Measurements from ENCODE around the gene FURIN.
"Not testable (repeated sequence)": the region's sequence is repeated elsewhere in the genome, so short reads cannot be mapped to it uniquely, and the experiment has no call there.

Gene FURIN

DNA sequence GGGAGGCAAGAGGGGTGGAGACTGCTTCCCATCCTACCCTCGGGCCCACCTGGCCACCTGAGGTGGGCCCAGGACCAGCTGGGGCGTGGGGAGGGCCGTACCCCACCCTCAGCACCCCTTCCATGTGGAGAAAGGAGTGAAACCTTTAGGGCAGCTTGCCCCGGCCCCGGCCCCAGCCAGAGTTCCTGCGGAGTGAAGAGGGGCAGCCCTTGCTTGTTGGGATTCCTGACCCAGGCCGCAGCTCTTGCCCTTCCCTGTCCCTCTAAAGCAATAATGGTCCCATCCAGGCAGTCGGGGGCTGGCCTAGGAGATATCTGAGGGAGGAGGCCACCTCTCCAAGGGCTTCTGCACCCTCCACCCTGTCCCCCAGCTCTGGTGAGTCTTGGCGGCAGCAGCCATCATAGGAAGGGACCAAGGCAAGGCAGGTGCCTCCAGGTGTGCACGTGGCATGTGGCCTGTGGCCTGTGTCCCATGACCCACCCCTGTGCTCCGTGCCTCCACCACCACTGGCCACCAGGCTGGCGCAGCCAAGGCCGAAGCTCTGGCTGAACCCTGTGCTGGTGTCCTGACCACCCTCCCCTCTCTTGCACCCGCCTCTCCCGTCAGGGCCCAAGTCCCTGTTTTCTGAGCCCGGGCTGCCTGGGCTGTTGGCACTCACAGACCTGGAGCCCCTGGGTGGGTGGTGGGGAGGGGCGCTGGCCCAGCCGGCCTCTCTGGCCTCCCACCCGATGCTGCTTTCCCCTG is 13.8 kb downstream of the FURIN start:
- no peak for DNase-seq

DNA sequence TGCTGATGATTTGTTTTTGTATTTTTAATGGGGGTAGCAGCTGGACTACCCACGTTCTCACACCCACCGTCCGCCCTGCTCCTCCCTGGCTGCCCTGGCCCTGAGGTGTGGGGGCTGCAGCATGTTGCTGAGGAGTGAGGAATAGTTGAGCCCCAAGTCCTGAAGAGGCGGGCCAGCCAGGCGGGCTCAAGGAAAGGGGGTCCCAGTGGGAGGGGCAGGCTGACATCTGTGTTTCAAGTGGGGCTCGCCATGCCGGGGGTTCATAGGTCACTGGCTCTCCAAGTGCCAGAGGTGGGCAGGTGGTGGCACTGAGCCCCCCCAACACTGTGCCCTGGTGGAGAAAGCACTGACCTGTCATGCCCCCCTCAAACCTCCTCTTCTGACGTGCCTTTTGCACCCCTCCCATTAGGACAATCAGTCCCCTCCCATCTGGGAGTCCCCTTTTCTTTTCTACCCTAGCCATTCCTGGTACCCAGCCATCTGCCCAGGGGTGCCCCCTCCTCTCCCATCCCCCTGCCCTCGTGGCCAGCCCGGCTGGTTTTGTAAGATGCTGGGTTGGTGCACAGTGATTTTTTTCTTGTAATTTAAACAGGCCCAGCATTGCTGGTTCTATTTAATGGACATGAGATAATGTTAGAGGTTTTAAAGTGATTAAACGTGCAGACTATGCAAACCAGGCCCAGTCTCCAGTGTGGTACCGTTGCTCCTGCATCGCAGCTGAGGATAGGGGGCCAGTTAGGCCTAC is 14.6 kb downstream of the FURIN start:
- no peak for DNase-seq

DNA sequence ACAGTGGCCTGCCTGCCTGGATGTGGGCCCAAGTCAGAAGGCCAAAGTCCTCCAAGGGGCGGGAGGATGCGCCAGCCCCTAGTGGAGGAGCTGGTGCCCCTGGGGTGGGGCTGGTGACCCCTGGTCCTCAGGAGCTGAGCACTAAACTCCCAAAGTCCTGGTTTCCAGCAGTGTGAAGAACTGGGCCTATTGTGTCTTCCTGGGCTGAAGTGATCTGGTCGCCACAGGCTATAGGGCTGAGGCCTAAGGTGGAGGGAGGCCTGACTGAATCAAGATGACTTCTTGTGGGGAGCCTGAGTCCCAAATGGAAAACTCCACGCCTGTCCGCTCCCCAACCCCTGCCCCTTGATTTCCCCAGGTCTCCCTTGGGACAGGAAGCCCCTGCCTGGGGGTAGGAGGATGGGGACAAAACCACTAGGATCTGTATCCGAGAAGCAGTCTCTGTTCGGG is 15.2 kb downstream of the FURIN start:
- DNase-seq: no peak

GRCh38 chr15:90883976-90884718 is 15.8 kb downstream of the FURIN start, which contains the start of gene FES:
Gene FES (plus strand): TSS chr15:90884504. CDS start chr15:90885046, 542 bp downstream.
- DNase-seq: peak in 11 of 58 donors; percentile 13 to 38 (median 29)

DNA sequence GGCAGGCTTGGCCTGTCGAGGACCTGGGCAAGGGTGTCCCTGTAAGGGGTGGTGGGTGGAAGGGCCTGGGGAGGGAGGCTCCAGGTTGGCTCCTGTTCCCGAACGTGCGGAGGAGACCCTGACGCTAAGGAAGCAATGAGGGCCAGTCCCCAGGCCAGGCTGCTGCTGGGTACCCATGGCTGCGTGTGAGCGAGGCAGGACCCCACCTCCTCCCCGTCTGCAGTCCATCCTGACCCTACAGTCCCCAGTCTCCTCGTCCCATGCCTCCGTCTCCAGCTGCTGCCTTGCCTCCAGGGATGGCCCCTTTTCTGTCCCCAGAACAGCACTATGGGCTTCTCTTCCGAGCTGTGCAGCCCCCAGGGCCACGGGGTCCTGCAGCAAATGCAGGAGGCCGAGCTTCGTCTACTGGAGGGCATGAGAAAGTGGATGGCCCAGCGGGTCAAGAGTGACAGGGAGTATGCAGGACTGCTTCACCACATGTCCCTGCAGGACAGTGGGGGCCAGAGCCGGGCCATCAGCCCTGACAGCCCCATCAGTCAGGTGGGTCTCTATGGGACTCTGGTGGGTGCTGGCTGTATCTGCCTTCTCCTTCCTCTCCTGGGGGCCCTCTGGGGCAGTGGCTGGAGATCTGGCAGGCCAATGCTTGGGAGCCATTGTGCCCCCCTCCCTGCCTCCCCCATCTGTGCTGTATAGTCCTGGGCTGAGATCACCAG is 16.5 kb downstream of the FURIN start:
- no peak for DNase-seq

DNA sequence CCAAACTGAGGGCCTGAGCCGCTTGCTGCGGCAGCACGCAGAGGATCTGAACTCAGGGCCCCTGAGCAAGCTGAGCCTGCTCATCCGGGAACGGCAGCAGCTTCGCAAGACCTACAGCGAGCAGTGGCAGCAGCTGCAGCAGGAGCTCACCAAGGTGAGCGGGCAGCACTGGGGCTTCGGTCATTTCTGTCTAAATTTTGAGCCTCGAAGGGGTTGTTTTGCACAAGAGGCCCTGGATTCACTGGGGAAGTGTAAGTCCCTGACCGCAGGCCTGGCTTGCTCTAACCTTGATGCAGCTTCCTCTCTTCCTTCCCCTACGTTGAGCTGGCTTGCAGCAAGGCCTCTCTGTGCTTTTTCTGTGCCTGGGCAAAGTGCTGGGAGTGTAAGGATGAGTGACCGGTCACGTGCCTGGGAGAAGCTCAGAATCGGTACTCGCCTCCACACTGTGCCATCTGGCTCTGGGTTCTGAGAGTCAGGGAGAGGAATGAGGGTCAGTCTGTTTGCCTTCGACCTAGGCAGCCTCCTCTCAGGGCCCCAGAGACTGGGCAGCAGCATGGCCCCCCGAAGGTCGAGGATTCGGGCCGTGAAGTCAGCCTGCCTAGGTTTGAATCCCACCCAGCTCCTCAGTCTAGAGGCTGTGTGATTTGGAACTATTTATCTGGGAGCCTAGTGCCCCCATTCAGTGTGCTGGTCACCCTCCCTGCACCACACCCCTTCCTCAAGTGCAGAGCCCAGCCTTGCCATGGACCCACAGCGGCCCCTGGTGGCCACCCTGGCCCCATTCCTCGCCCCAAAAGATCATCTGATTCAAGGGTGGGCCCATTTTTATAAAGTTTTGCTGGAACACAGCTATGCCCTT is 17.3 kb downstream of the FURIN start:
- DNase-seq: peak in 49 of 58 donors; percentile 16 to 79 (median 49)

GRCh38 chr15:90886291-90886614 is 17.9 kb downstream of the FURIN start:
- DNase-seq: no peak

- no peak for DNase-seq
These were observed 18.7 kb downstream of the FURIN start for GRCh38 chr15:90887037-90887481.

DNA sequence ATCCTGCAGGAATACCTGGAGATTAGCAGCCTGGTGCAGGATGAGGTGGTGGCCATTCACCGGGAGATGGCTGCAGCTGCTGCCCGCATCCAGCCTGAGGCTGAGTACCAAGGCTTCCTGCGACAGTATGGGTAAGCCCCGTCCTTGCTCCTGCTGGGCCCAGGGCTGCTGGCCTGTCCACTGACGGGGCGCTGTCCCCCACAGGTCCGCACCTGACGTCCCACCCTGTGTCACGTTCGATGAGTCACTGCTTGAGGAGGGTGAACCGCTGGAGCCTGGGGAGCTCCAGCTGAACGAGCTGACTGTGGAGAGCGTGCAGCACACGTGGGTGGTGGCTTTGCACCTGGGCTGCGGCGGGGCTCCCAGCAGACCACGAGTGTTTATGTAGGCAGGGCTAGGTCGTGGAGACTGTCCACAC is 20.9 kb downstream of the FURIN start:
- DNase-seq: no peak

GRCh38 chr15:90889736-90890456 is 21.5 kb downstream of the FURIN start:
- DNase-seq: no peak

- DNase-seq: no peak
These were observed 22.5 kb downstream of the FURIN start for GRCh38 chr15:90890839-90891238.

GRCh38 chr15:90891346-90891949 is 23.1 kb downstream of the FURIN start:
- DNase-seq: no peak

- DNase-seq: no peak
These were observed 23.6 kb downstream of the FURIN start for GRCh38 chr15:90892023-90892422.

GRCh38 chr15:90892498-90893174 is 24.2 kb downstream of the FURIN start:
- DNase-seq: no peak

- no peak for DNase-seq
These were observed 25.0 kb downstream of the FURIN start for GRCh38 chr15:90893175-90894090.

DNA sequence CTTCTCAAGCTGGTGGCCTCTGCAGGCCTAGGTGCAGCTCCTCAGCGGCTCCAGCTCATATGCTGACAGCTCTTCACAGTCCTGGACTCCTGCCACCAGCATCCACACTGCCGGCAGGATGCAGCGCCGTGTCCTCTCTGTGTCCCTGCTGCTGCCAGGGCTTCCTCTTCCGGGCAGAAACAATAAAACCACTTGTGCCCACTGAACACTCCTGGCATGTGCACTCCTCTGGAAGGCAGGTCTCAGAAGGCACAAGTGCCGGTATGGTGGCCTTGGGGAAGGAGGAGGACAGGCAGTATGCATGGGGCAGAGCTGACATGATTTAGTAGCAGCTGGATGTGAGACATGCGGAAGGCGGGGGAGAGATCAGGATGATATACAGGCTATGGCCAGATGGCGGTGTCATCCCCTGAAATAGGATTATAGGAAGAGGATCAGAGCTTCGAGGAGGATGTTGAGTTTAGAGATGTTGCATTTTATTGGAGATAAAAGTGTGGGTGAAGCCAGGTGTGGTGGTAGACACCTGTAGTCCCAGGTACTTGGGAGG is 27.3 kb downstream of the FURIN start:
- peak in 54 of 58 donors; percentile 20 to 89 (median 67) for DNase-seq

DNA sequence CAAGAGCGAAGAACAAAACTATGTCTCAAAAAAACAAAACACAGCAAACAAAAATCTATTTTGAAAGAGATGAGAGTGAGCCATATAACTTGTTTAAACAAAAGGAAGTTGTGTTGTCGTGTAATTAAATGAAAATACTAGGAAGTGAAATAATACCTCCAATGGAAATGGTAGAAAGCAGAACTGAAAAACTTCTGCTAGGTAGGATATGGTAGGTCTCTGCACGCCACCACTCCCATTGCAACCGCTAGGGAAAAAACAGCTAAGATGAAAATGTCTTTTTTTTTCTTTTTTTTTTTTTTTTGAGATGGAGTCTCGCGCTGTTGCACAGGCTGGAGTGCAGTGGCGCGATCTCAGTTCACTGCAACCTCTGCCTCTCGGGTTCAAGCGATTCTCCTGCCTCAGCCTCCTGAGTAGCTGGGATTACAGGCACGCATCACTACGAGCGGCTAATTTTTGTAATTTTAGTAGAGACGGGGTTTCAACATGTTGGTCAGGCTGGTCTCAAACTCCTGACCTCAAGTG is 28.8 kb downstream of the FURIN start:
- not testable (repeated sequence) for DNase-seq

Data from anterior cingulate cortex (tissue), 58 donors.